Colonic mucosa (tissue), 4 donors: ENCODE results near the gene GRIK5. TPM values are rescaled to one million over a fixed set of nuclear protein-coding genes. Genes with fewer than 3 reads are reported as not detected.

Experiments used
- DNase-seq: peaks from one replicate; pipeline ENCODE4 v3.0.0-alpha.2; 2020
- H3K27ac ChIP-seq: fragments of 200-600 bp; one replicate; pipeline ENCODE4 v1.8.0; 2021
- H3K27me3 ChIP-seq: fragments of 200-600 bp; one replicate; pipeline ENCODE4 v1.8.0; 2021
- H3K36me3 ChIP-seq: fragments of 200-600 bp; one replicate; pipeline ENCODE4 v1.8.0; 2021
- H3K4me1 ChIP-seq: fragments of 200-600 bp; one replicate; pipeline ENCODE4 v1.8.0; 2021; ENCODE audit warnings: mild to moderate bottlenecking
- H3K4me3 ChIP-seq: fragments of 200-600 bp; one replicate; pipeline ENCODE4 v1.8.0; 2021
- H3K9ac ChIP-seq, 2 donors: one replicate each; pipeline ENCODE4 v1.7.0; 2013; ENCODE audit warnings: control low read depth in 2 of 2, low read depth in 2 of 2, low read length in 2 of 2
- H3K9me3 ChIP-seq: fragments of 200-600 bp; one replicate; pipeline ENCODE4 v1.8.0; 2021
- intact Hi-C: fragments of 100-400 bp; cut with DNase I; formaldehyde crosslinking; loops from one replicate; pipeline ENCODE4 v1.14.1; 2022
- total RNA-seq, 2 donors: library from RNA; stranded (reverse); fragmentation: NEBNext Ultra II Directional in 1 of 2; extraction: Animal tissue kit (Norgen Biotek cat#: 25700) in 1 of 2; gene quantifications; one replicate each; pipeline ENCODE4 v1.2.1, GENCODE V29; 2021
- TF ChIP-seq, protein P1 (sequence below): fragments of 200-600 bp; IDR thresholded peaks from one replicate; pipeline ENCODE4 v1.8.0; 2022; ENCODE audit warnings: antibody characterized with exemption, mild to moderate bottlenecking
- donor health status: healthy.
- donor health status: DM: no; HTN: no; CAD: no.
- donor health status: DM: no; HTN: no; CAD: no.

The GRIK5 gene
- total RNA-seq, 2 donors from 2014 or later, result 0.62 to 2.3 TPM

DNA sequence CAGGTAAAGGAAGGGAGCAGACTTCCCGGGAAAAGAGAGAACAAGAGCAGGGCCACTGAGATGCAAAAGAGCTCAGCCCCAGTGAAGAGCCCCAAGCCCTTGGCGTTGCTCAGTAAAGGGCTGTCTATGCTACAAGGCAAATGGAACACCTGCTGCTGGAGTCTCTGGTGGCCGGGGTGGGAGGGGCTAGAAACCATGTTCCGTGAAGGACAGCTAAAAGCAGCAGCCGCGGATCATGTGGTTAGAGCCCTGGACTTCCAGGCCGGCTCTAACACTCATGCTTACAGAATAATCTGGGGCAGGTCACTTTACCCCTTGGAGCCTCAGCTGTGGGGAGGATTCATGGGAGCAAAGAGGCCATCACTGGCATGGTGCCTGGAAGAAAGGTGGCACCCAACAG lies 44.4 kb upstream of the GRIK5 start:
- Histone ChIP-seq H3K36me3 (no peaks in the 10 kb centered on the region), H3K9ac (no peak overlapping the region), H3K9me3 (no peaks in the 10 kb centered on the region), H3K27ac (no peak overlapping the region), H3K4me1 (no peaks in the 10 kb centered on the region), H3K27me3 (no peaks in the 10 kb centered on the region), H3K4me3 (no peak overlapping the region)
- TF ChIP-seq, protein P1, sequence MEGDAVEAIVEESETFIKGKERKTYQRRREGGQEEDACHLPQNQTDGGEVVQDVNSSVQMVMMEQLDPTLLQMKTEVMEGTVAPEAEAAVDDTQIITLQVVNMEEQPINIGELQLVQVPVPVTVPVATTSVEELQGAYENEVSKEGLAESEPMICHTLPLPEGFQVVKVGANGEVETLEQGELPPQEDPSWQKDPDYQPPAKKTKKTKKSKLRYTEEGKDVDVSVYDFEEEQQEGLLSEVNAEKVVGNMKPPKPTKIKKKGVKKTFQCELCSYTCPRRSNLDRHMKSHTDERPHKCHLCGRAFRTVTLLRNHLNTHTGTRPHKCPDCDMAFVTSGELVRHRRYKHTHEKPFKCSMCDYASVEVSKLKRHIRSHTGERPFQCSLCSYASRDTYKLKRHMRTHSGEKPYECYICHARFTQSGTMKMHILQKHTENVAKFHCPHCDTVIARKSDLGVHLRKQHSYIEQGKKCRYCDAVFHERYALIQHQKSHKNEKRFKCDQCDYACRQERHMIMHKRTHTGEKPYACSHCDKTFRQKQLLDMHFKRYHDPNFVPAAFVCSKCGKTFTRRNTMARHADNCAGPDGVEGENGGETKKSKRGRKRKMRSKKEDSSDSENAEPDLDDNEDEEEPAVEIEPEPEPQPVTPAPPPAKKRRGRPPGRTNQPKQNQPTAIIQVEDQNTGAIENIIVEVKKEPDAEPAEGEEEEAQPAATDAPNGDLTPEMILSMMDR, result no peak
- DNase-seq, result no peak
- intact Hi-C loops, result no loop called here

DNA sequence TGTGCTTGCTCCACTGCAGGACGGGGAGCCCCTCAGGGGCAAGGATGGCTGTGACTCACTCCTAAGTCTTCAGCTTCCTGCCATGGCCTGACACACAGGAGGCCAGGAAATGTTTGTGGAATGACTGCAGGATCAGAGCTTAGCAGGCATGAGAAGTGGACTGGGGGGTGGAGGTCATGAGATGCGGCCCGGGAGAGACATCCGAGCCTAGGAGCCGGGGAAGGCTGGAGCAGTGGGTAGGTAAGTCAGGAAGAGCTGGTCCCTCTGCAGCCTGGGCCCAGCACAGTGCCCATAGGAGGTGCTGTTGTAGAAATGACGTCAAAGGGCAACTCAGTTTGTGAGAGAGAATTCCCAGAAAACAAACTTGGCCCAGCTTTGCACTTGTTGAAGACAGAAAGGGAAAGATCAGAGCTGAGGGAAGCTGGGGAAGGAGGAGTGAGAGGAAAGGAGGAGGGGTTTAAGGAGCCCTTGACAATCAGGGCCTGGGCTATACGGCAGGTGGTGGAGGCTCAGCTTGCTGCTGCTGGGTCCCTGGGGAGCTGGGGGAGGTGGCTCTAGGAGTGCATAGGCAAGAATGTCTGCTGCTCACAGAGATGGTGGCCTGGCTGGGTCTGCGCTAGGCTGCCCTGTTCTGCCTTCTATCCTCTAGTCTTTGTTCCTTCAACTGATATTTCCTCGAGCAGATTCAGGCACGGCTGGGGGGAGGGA lies 43.8 kb upstream of the GRIK5 start:
- H3K36me3 ChIP-seq, result no peaks in the 10 kb centered on the region
- TF ChIP-seq, protein P1, result no peak
- no peak for DNase-seq
- peaks cover under 1% of the 10 kb centered on the region for H3K4me1 ChIP-seq
- no peak overlapping the region for H3K4me3 ChIP-seq
- H3K27me3 ChIP-seq, result no peaks in the 10 kb centered on the region
- H3K9me3 ChIP-seq, result no peaks in the 10 kb centered on the region
- H3K27ac ChIP-seq, result no peak overlapping the region
- H3K9ac ChIP-seq, result no peak overlapping the region
- intact Hi-C loops, result no loop called here

DNA sequence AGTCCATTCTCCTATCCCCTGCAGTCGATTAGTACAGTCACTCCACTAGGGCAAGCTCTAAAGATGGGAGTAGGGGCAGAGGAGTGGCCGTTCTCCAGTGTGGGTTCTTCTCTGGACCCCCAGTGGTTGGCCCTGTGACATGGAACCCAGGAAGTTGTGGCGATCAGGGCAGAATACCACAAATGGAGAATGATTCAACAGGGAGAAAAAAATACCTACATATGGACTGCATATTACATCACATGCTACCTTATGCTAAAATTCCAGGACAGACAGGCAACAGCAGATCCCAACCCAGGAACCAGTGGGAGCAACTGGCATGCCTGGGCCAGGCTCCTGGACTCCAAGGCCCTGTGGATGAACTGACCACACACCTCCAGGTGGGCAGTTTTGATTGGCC lies 41.8 kb upstream of the GRIK5 start:
- Histone ChIP-seq H3K27ac (no peak overlapping the region), H3K9ac (no peak overlapping the region), H3K4me3 (no peak overlapping the region), H3K9me3 (no peaks in the 10 kb centered on the region), H3K36me3 (no peaks in the 10 kb centered on the region), H3K4me1 (peaks cover 3% of the 10 kb centered on the region), H3K27me3 (no peaks in the 10 kb centered on the region)
- DNase-seq, result no peak
- TF ChIP-seq, protein P1, result no peak
- intact Hi-C loops, result no loop called here

- Histone ChIP-seq H3K4me1 (peaks cover 3% of the 10 kb centered on the region), H3K9ac (no peak overlapping the region), H3K9me3 (no peaks in the 10 kb centered on the region), H3K4me3 (no peak overlapping the region), H3K27ac (no peak overlapping the region), H3K27me3 (no peaks in the 10 kb centered on the region), H3K36me3 (no peaks in the 10 kb centered on the region)
- intact Hi-C loops, result no loop called here
- no peak for DNase-seq
- TF ChIP-seq, protein P1, result no peak
These were observed 41.4 kb upstream of the GRIK5 start for GRCh38 chr19:42111384-42111783.

GRCh38 chr19:42110658-42111057 lies 40.7 kb upstream of the GRIK5 start:
- no peaks in the 10 kb centered on the region for H3K36me3 ChIP-seq
- no peak for DNase-seq
- H3K4me3 ChIP-seq, result no peak overlapping the region
- no peaks in the 10 kb centered on the region for H3K9me3 ChIP-seq
- TF ChIP-seq, protein P1, result no peak
- intact Hi-C loops, result no loop called here
- H3K9ac ChIP-seq, result no peak overlapping the region
- H3K4me1 ChIP-seq, result peaks cover 3% of the 10 kb centered on the region
- no peaks in the 10 kb centered on the region for H3K27me3 ChIP-seq
- H3K27ac ChIP-seq, result no peak overlapping the region
